ENCODE results near the gene UCN2.

Gene UCN2

GRCh38 chr3:48518638-48519276 lies 44.8 kb downstream of the UCN2 start:
- Histone ChIP-seq H3K27ac (ENCODE audit: low read depth, low read length) (no peak overlapping the region), H3K4me1 (ENCODE audit: control insufficient read depth, low read length) (peaks cover 12% of the 10 kb centered on the region), H3K9me3 (ENCODE audit: control insufficient read depth, insufficient read depth, low read length) (no peaks in the 10 kb centered on the region), H3K9me2 (replicated peaks; ENCODE audit: control insufficient read depth, low read length) (no peaks in the 10 kb centered on the region), H4K20me1 (ENCODE audit: control insufficient read depth, insufficient read depth, low read depth, low read length) (no peaks in the 10 kb centered on the region), H3K4me2 (ENCODE audit: low read length) (no peak overlapping the region), H3K36me3 (ENCODE audit: control insufficient read depth, low read length) (peaks cover 6% of the 10 kb centered on the region), H3F3A (ENCODE audit: control insufficient read depth, insufficient read depth) (no peaks in the 10 kb centered on the region), H3K79me2 (ENCODE audit: control insufficient read depth, low read length) (no peaks in the 10 kb centered on the region), H3K27me3 (ENCODE audit: control insufficient read depth, low read length) (no peaks in the 10 kb centered on the region), H3K4me3 (ENCODE audit: low read length) (no peak overlapping the region)
- TF ChIP-seq EZH2phosphoT487 (IDR thresholded peaks at IDR 0.05; ENCODE audit: borderline replicate concordance, low read length) (no peak), CTCF (IDR thresholded peaks at IDR 0.05; ENCODE audit: low read depth, low read length, poor library complexity, severe bottlenecking) (no peak)

GRCh38 chr3:48518069-48518468 lies 45.5 kb downstream of the UCN2 start:
- no peaks in the 10 kb centered on the region for H3F3A ChIP-seq (ENCODE audit: control insufficient read depth, insufficient read depth)
- H3K4me1 ChIP-seq (ENCODE audit: control insufficient read depth, low read length) = peaks cover 12% of the 10 kb centered on the region
- no peak for TF ChIP-seq CTCF (IDR thresholded peaks at IDR 0.05; ENCODE audit: low read depth, low read length, poor library complexity, severe bottlenecking)
- TF ChIP-seq EZH2phosphoT487 (IDR thresholded peaks at IDR 0.05; ENCODE audit: borderline replicate concordance, low read length) = no peak
- no peak overlapping the region for H3K4me3 ChIP-seq (ENCODE audit: low read length)
- no peaks in the 10 kb centered on the region for H3K9me3 ChIP-seq (ENCODE audit: control insufficient read depth, insufficient read depth, low read length)
- H3K9me2 ChIP-seq (replicated peaks; ENCODE audit: control insufficient read depth, low read length) = no peaks in the 10 kb centered on the region
- H3K79me2 ChIP-seq (ENCODE audit: control insufficient read depth, low read length) = no peaks in the 10 kb centered on the region
- H3K4me2 ChIP-seq (ENCODE audit: low read length) = no peak overlapping the region
- H3K27me3 ChIP-seq (ENCODE audit: control insufficient read depth, low read length) = no peaks in the 10 kb centered on the region
- peaks cover 3% of the 10 kb centered on the region; the same call in 1 of the 2 replicates for H3K36me3 ChIP-seq (ENCODE audit: control insufficient read depth, low read length)
- H4K20me1 ChIP-seq (ENCODE audit: control insufficient read depth, insufficient read depth, low read depth, low read length) = no peaks in the 10 kb centered on the region
- no peak overlapping the region for H3K27ac ChIP-seq (ENCODE audit: low read depth, low read length)

GRCh38 chr3:48516571-48516970 lies 47.0 kb downstream of the UCN2 start:
- Histone ChIP-seq H3K9me3 (ENCODE audit: control insufficient read depth, insufficient read depth, low read length) (no peaks in the 10 kb centered on the region), H3K4me2 (ENCODE audit: low read length) (no peak overlapping the region), H3K27me3 (ENCODE audit: control insufficient read depth, low read length) (no peaks in the 10 kb centered on the region), H3K36me3 (ENCODE audit: control insufficient read depth, low read length) (no peaks in the 10 kb centered on the region), H3K79me2 (ENCODE audit: control insufficient read depth, low read length) (no peaks in the 10 kb centered on the region), H3F3A (ENCODE audit: control insufficient read depth, insufficient read depth) (no peaks in the 10 kb centered on the region), H3K4me3 (ENCODE audit: low read length) (no peak overlapping the region), H3K27ac (ENCODE audit: low read depth, low read length) (no peak overlapping the region), H3K9me2 (replicated peaks; ENCODE audit: control insufficient read depth, low read length) (no peaks in the 10 kb centered on the region), H4K20me1 (ENCODE audit: control insufficient read depth, insufficient read depth, low read depth, low read length) (no peaks in the 10 kb centered on the region), H3K4me1 (ENCODE audit: control insufficient read depth, low read length) (peaks cover 12% of the 10 kb centered on the region)
- TF ChIP-seq CTCF (IDR thresholded peaks at IDR 0.05; ENCODE audit: low read depth, low read length, poor library complexity, severe bottlenecking) (no peak), EZH2phosphoT487 (IDR thresholded peaks at IDR 0.05; ENCODE audit: borderline replicate concordance, low read length) (no peak)
